Measurements from ENCODE around the gene SERPINB8. TPM values are rescaled to one million over a fixed set of nuclear protein-coding genes. Genes with fewer than 3 reads are reported as not detected.
A peak's percentile ranks its signal among the peaks of the same experiment; 100 is the strongest.

Gene SERPINB8
- total and polyA plus RNA-seq, 8 donors, result 1.2 to 15.3 (median 8.5) TPM

- H3K36me3 ChIP-seq, result no peaks in the 10 kb centered on the region
- H3K27ac ChIP-seq, result no peak overlapping the region
- intact Hi-C loops (cut with DNase I; ENCODE audit: low total_unique reads), result no loop called here
- peaks cover 0 to 7% (median 4%) of the 10 kb centered on the region in 4 donors for H3K9me3 ChIP-seq
- DNase-seq, result peak in 1 of 2 donors; percentile 49
- no peaks in the 10 kb centered on the region for H3K27me3 ChIP-seq
- no peak overlapping the region for H3K4me3 ChIP-seq
- no peaks in the 10 kb centered on the region for H3K4me1 ChIP-seq
- 14 to 20% (median 16%) methylated on average over 3 of the region's 3 CpGs for WGBS, 5 donors
- peak in 4 of 7 experiments; percentile 9 to 34 (median 21) for TF ChIP-seq CTCF (IDR thresholded peaks at IDR 0.05)
- TF ChIP-seq POLR2A (IDR thresholded peaks at IDR 0.05), result no peak
These were observed 68.0 kb downstream of the SERPINB8 start for GRCh38 chr18:64037812-64038414.

Other genes with a start within 250 kb of the SERPINB8 start
- gene SERPINB7, start 194.7 kb upstream of the SERPINB8 start, total RNA-seq, result not detected
- gene SERPINB7, start 194.7 kb upstream of the SERPINB8 start, polyA plus RNA-seq, result 1 to 10 TPM in 1 of 3 donors, under 1 TPM in 1, not detected in 1; 0.23 to 5.2 TPM
- 1 to 10 TPM in 1 of 5 donors, not detected in 4; 1.8 TPM for gene SERPINB2, start 82.4 kb upstream of the SERPINB8 start, total RNA-seq
- gene SERPINB2, start 82.4 kb upstream of the SERPINB8 start, polyA plus RNA-seq, result 10 to 100 TPM in 1 of 3 donors, 1 to 10 TPM in 1, under 1 TPM in 1; 0.46 to 22.4 (median 4.1) TPM
- under 1 TPM in 1 of 5 donors, not detected in 4; 0.73 TPM for gene SERPINB10, start 62.1 kb upstream of the SERPINB8 start, total RNA-seq
- gene SERPINB10, start 62.1 kb upstream of the SERPINB8 start, polyA plus RNA-seq, result under 1 TPM in 1 of 3 donors, not detected in 2; 0.10 TPM
- not detected for gene HMSD, start 20.8 kb upstream of the SERPINB8 start, total RNA-seq
- under 1 TPM; 0.10 to 0.31 (median 0.19) TPM for gene HMSD, start 20.8 kb upstream of the SERPINB8 start, polyA plus RNA-seq
- not detected for gene LINC00305, start 179.0 kb downstream of the SERPINB8 start, total RNA-seq
- gene LINC00305, start 179.0 kb downstream of the SERPINB8 start, polyA plus RNA-seq, result not detected